Breast epithelium (tissue), 4 donors: Measurements from ENCODE around the gene TIMM22. TPM values are rescaled to one million over a fixed set of nuclear protein-coding genes. Genes with fewer than 3 reads are reported as not detected.

Source experiments
- DNase-seq, 2 donors: peaks; one replicate each; pipeline ENCODE4 v3.0.0-alpha.2; 2019; ENCODE audit warnings: low spot score in 2 of 2
- H3K27ac ChIP-seq, 2 donors: fragments of 200-600 bp; sonication (generic) in 1 of 2; one replicate each; pipeline ENCODE4 v1.5.1; 2016 to 2019; ENCODE audit warnings: mild to moderate bottlenecking in 1 of 2
- H3K27me3 ChIP-seq, 2 donors: fragments of 200-600 bp; sonication (generic) in 1 of 2; one replicate each; pipeline versions ENCODE4 v1.5.1 to v1.6.0; 2017 to 2019; ENCODE audit warnings: control low read depth in 1 of 2, mild to moderate bottlenecking in 1 of 2
- H3K36me3 ChIP-seq: fragments of 200-600 bp; one replicate; pipeline ENCODE4 v1.5.1; 2019
- H3K4me1 ChIP-seq, 2 donors: fragments of 200-600 bp; sonication (generic); one replicate each; pipeline ENCODE4 v1.5.1; 2016 to 2019; ENCODE audit warnings: control low read depth in 1 of 2
- H3K4me3 ChIP-seq, 3 donors: fragments of 200-600 bp; sonication (generic); 1 replicate in 2 of 3; 2 replicates in 1 of 3; pipeline ENCODE4 v1.5.1; 2016 to 2019; ENCODE audit warnings: mild to moderate bottlenecking in 3 of 3, moderate library complexity in 2 of 3
- H3K9me3 ChIP-seq, 2 donors: fragments of 200-600 bp; sonication (generic) in 1 of 2; one replicate each; pipeline ENCODE4 v1.5.1; 2016 to 2019; ENCODE audit warnings: control low read depth in 1 of 2
- CTCF ChIP-seq, 3 donors: fragments of 450-650 bp; IDR thresholded peaks; one replicate each; pipeline ENCODE4 v1.5.1; 2016 to 2017; ENCODE audit warnings: antibody characterized with exemption in 3 of 3, mild to moderate bottlenecking in 3 of 3, moderate library complexity in 3 of 3
- POLR2A ChIP-seq: fragments of 450-650 bp; IDR thresholded peaks from one replicate; pipeline ENCODE4 v1.6.1; 2016; ENCODE audit warnings: antibody characterized with exemption, mild to moderate bottlenecking, moderate library complexity
- POLR2AphosphoS5 ChIP-seq, 3 donors: sonication (generic); formaldehyde crosslinking; IDR thresholded peaks; one replicate each; pipeline ENCODE4 v1.6.1; 2017; ENCODE audit warnings: antibody characterized with exemption in 3 of 3
- intact Hi-C: fragments of 100-400 bp; cut with DNase I; formaldehyde crosslinking; loops from one replicate; pipeline ENCODE4 v1.15.1; 2023; ENCODE audit warnings: low total_unique reads
- total RNA-seq, 3 donors: library from RNA; depleted of rRNA; stranded (reverse); fragments of >200 nt; gene quantifications; one replicate each; pipeline ENCODE4 v1.1.0, GENCODE V29; 2016

The TIMM22 gene
- total RNA-seq, 3 donors from 2014 or later: 10.1 to 12.0 (median 10.8) TPM

GRCh38 chr17:1038459-1039122, 41.7 kb downstream of the TIMM22 start:
- H3K9me3 ChIP-seq: no peaks in the 10 kb centered on the region
- H3K27me3 ChIP-seq: no peaks in the 10 kb centered on the region
- no peak for TF ChIP-seq CTCF (IDR thresholded peaks at IDR 0.05)
- TF ChIP-seq POLR2A: no peak
- no peak for TF ChIP-seq POLR2AphosphoS5 (IDR thresholded peaks at IDR 0.05)
- intact Hi-C loops: no loop called here
- no peak for DNase-seq
- H3K4me3 ChIP-seq: no peak overlapping the region
- peaks cover 12 to 18% of the 10 kb centered on the region in 2 donors for H3K4me1 ChIP-seq
- no peaks in the 10 kb centered on the region for H3K36me3 ChIP-seq
- H3K27ac ChIP-seq: peak overlapping the region; percentile 90 to 96

GRCh38 chr17:1039123-1039507, 42.2 kb downstream of the TIMM22 start:
- H3K36me3 ChIP-seq: no peaks in the 10 kb centered on the region
- peak overlapping the region; percentile 11 to 55 (median 20) for H3K4me3 ChIP-seq
- intact Hi-C loops: no loop called here
- TF ChIP-seq POLR2AphosphoS5 (IDR thresholded peaks at IDR 0.05) (no peak), CTCF (IDR thresholded peaks at IDR 0.05) (no peak), POLR2A (no peak)
- no peaks in the 10 kb centered on the region for H3K9me3 ChIP-seq
- no peak for DNase-seq
- H3K4me1 ChIP-seq: peaks cover 12 to 18% of the 10 kb centered on the region in 2 donors
- H3K27me3 ChIP-seq: no peaks in the 10 kb centered on the region
- H3K27ac ChIP-seq: peak overlapping the region; percentile 90 to 96

GRCh38 chr17:1039511-1040215, 42.7 kb downstream of the TIMM22 start:
- no peaks in the 10 kb centered on the region for H3K27me3 ChIP-seq
- H3K4me1 ChIP-seq: peaks cover 12 to 18% of the 10 kb centered on the region in 2 donors
- intact Hi-C loops: no loop called here
- peak overlapping the region; percentile 90 to 96 for H3K27ac ChIP-seq
- TF ChIP-seq POLR2A (no peak), POLR2AphosphoS5 (IDR thresholded peaks at IDR 0.05) (peak in 2 of 3 donors; percentile 10 to 45), CTCF (IDR thresholded peaks at IDR 0.05) (no peak)
- peak overlapping the region; percentile 11 to 55 (median 20) for H3K4me3 ChIP-seq
- peak; percentile 66 to 74 for DNase-seq
- no peaks in the 10 kb centered on the region for H3K9me3 ChIP-seq
- H3K36me3 ChIP-seq: no peaks in the 10 kb centered on the region

- Histone ChIP-seq H3K27ac (peak overlapping the region; percentile 90 to 96), H3K27me3 (no peaks in the 10 kb centered on the region), H3K36me3 (no peaks in the 10 kb centered on the region), H3K4me1 (peaks cover 12 to 18% of the 10 kb centered on the region in 2 donors), H3K9me3 (no peaks in the 10 kb centered on the region), H3K4me3 (peak overlapping the region in 2 of 3 donors; percentile 20 to 55)
- peak in 1 of 2 donors; percentile 46 for DNase-seq
- intact Hi-C loops: no loop called here
- no peak for TF ChIP-seq POLR2AphosphoS5 (IDR thresholded peaks at IDR 0.05)
- no peak for TF ChIP-seq CTCF (IDR thresholded peaks at IDR 0.05)
- TF ChIP-seq POLR2A: no peak
Measured at GRCh38 chr17:1040216-1040600, 43.3 kb downstream of the TIMM22 start.

- no peaks in the 10 kb centered on the region for H3K36me3 ChIP-seq
- TF ChIP-seq POLR2A (no peak), CTCF (IDR thresholded peaks at IDR 0.05) (no peak), POLR2AphosphoS5 (IDR thresholded peaks at IDR 0.05) (no peak)
- H3K4me3 ChIP-seq: no peak overlapping the region
- H3K9me3 ChIP-seq: no peaks in the 10 kb centered on the region
- no peak for DNase-seq
- H3K27me3 ChIP-seq: no peaks in the 10 kb centered on the region
- peaks cover 12 to 18% of the 10 kb centered on the region in 2 donors for H3K4me1 ChIP-seq
- intact Hi-C loops: no loop called here
- no peak overlapping the region for H3K27ac ChIP-seq
Measured at GRCh38 chr17:1041746-1042145, 44.8 kb downstream of the TIMM22 start.
